ENCODE results near the gene AHCTF1. TPM values are rescaled to one million over a fixed set of nuclear protein-coding genes. Genes with fewer than 3 reads are reported as not detected.

AHCTF1 gene
- total RNA-seq, 1 experiment from 2014 or later = 44.3 TPM

- Mint-ChIP-seq H3K36me3 (ENCODE audit: insufficient read depth in 1 of 3, low read depth in 3 of 3) (peaks cover 0 to 2% (median 0%) of the 10 kb centered on the region in 3 experiments; a peak in 1 of 7 replicates), H3K27ac (no peak overlapping the region), H3K4me1 (peaks cover 24 to 48% of the 10 kb centered on the region in 2 experiments), H3K4me3 (no peak overlapping the region), H3K9me3 (peaks cover 0 to 4% of the 10 kb centered on the region in 2 experiments; a peak in 1 of 5 replicates), H3K27me3 (ENCODE audit: low read depth) (peaks cover 5% of the 10 kb centered on the region; the same call in 1 of the 2 replicates)
- no peak overlapping the region for H2AK5ac ChIP-seq (ENCODE audit: insufficient read length, low read length)
- H4K91ac ChIP-seq (ENCODE audit: insufficient read length, low read depth, low read length) = no peak overlapping the region
- H3K23ac ChIP-seq (ENCODE audit: insufficient read length, low read depth, low read length) = no peak overlapping the region
- H3K4ac ChIP-seq (ENCODE audit: low read depth, low read length) = no peak overlapping the region
- H4K20me1 ChIP-seq (ENCODE audit: control insufficient read depth, insufficient read depth, insufficient read length) = no peaks in the 10 kb centered on the region
- H3K23me2 ChIP-seq (ENCODE audit: insufficient read length, low read depth, low read length, poor library complexity, severe bottlenecking) = peaks cover 6% of the 10 kb centered on the region
- H3K79me1 ChIP-seq (ENCODE audit: insufficient read depth, low read depth, low read length, poor library complexity, severe bottlenecking) = no peaks in the 10 kb centered on the region
- H3K56ac ChIP-seq (ENCODE audit: insufficient read length, low read depth, low read length) = no peak overlapping the region
- no peak for TF ChIP-seq CTCF (conservative IDR thresholded peaks at IDR 0.05)
- H2BK5ac ChIP-seq (ENCODE audit: insufficient read length, low read length) = no peak overlapping the region
- H3K9ac ChIP-seq (ENCODE audit: extremely low read depth, insufficient read length, low read length) = no peak overlapping the region
- no peak overlapping the region for H2BK20ac ChIP-seq (ENCODE audit: low read depth, low read length, poor library complexity, severe bottlenecking)
- no CpG with 5 or more reads among the region's 17 CpGs for WGBS (ENCODE audit: extremely low coverage, insufficient read length, low lambda C conversion rate)
- no peak overlapping the region for H3K4me2 ChIP-seq (ENCODE audit: insufficient read depth, insufficient read length, low read length)
- no peak overlapping the region for H2AFZ ChIP-seq (ENCODE audit: low read length)
- H3K79me2 ChIP-seq (ENCODE audit: insufficient read depth, low read length) = no peaks in the 10 kb centered on the region
- peaks cover 13% of the 10 kb centered on the region; the same call in 1 of the 2 replicates for H3K4me1 ChIP-seq (ENCODE audit: insufficient read depth, low read length)
- H3K9me3 ChIP-seq (ENCODE audit: control insufficient read depth, low read depth, low read length) = no peaks in the 10 kb centered on the region
- no peak overlapping the region; the same call in 1 of the 2 replicates for H3K14ac ChIP-seq (ENCODE audit: insufficient read depth, low read length)
- no peak overlapping the region for H2BK12ac ChIP-seq (ENCODE audit: insufficient read length, low read depth, low read length)
- H4K5ac ChIP-seq (ENCODE audit: insufficient read length, low read depth, low read length) = no peak overlapping the region
- H3K27me3 ChIP-seq (ENCODE audit: insufficient read depth, low read length) = no peaks in the 10 kb centered on the region
- no peak overlapping the region for H4K8ac ChIP-seq (replicated peaks; ENCODE audit: insufficient read length, low read depth, low read length)
- H3T11ph ChIP-seq (ENCODE audit: low read length) = no peak overlapping the region
- no peak overlapping the region for H3K27ac ChIP-seq (ENCODE audit: insufficient read length, low read depth, low read length)
- no peak overlapping the region for H2BK120ac ChIP-seq (ENCODE audit: low read depth, low read length, poor library complexity, severe bottlenecking)
- DNase-seq = no peak
- H2BK15ac ChIP-seq (ENCODE audit: low read depth, low read length) = no peak overlapping the region
- H3K18ac ChIP-seq (ENCODE audit: insufficient read length, low read depth, low read length) = no peak overlapping the region
Measured at GRCh38 chr1:246791303-246791918, 140.3 kb downstream of the AHCTF1 start.

Data from H9 (cell line).